Measurements from ENCODE around the gene KCNG2.

Gene KCNG2

DNA sequence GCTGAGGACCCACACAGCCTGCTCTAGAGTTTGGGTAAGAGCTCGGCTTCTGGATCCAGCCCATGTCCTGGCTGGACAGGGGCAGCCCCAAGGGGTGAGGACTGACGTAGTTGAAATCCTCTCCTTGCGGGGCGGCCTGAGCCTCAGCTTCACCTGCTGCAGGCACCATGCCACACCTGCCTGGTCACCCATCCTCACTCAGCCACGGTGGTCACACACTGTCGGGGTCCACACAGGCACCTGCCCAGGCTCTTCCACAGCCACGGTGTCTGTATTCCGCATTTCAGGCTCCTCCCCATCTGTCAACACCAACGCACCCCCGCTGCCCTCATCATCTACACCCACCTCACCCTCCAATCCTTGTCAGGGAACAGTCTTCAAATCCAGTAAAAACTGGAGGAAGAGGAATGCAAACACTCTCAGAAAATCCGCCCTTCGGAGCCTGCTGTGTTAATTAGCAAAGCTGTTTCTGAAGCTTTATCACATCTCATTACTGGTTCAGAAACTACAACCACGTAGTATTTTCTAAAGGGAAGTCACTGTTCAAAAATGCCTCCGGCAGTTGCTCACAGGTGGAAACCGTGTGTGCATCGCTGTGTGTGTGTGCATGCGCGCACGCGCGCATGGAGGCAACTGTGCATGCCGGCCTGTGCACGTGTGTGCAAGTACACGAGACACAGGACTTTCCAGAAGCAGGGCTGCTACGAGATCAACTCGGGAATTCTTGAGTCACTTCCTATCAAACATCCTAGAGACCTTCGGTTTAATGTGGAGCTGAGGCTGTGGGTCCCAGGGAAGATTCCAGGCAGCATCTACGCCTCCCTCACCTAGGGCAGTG lies 115.5 kb downstream of the KCNG2 start:
- DNase-seq = no peak

DNA sequence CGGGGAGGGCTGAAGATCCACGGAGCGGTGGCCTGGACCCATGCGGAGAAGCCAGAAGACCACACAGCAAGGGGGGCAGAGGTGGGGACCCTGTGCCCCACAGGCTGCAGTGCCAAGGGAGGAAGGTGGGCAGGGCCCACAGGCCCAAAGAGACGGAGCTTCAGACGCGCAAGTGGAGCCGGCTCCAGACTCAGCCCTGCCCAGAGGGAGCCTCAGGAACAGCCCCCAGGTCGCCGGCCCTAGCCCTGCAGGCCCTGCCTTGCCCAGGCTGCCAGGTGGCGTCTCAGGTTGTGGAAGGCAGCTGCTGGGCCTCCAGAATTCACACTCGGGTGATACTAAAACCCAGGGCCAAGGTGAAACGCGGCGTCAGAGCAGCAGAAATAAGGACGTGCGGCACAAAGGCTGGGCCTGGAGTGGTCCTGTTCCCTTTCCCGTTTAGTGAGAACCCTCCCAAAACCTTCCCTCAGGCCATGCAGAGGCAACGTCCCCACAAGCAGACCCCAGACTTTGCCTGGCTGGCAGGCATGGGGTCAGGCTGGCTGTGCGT lies 116.9 kb downstream of the KCNG2 start:
- no peak for DNase-seq

DNA sequence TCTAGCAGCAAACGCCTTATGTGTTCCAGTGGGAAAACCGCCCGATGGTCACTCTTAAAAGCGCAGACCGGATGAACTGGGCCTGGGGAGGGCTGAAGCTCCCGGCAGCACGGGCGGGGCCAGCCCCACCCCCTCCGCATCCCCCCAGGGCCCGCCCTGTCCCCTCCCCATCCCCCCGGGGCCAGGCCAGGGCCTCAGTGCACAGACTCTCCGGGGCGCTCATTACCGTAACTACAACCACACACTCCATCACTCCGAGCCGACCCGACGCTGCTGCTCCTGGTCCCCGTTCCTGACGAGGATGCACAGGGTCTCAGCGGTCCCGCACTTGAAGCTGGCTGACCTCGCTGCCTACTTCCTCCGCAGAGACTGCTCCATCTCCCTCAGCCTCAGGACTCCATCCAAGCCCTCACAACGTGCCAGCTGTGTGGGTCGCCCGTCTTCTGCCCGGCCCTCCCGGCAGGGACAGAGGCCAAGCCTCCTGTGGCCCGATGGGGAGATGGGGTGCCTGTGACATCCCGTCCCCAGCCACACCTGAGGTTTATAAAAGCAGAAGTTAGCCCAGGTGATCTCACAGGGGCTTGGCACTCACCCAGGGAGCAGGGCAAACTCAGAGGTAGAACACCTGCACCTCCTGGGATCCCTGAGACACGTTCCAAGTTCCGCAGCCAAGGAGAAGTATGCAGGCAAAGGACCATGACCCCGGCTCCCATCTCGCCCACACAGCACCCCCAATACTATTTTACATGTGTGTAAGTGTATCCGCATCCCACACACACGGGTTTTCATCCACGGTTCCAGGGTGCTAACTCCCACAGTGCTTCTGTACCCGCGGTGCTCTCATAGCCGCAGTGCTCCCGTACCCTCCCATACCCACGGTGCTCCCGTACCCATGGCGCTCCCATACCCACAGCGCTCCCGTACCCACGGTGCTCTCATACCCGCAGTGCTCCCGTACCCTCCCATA lies 117.7 kb downstream of the KCNG2 start:
- DNase-seq = no peak

DNA sequence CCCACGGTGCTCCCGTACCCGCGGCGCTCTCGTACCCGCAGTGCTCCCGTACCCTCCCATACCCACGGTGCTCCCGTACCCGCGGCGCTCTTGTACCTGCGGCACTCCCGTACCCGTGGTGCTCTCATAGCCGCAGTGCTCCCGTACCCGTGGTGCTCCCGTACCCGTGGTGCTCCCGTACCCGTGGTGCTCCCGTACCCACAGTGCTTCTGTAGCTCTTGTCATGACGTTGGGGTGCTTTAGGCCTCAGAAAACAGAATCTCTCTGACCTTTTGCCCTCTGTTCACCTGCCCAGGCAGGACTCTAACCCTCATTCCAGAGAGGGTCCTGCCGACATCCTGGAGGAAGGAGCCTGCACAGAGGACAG lies 118.4 kb downstream of the KCNG2 start:
- no peak for DNase-seq

DNA sequence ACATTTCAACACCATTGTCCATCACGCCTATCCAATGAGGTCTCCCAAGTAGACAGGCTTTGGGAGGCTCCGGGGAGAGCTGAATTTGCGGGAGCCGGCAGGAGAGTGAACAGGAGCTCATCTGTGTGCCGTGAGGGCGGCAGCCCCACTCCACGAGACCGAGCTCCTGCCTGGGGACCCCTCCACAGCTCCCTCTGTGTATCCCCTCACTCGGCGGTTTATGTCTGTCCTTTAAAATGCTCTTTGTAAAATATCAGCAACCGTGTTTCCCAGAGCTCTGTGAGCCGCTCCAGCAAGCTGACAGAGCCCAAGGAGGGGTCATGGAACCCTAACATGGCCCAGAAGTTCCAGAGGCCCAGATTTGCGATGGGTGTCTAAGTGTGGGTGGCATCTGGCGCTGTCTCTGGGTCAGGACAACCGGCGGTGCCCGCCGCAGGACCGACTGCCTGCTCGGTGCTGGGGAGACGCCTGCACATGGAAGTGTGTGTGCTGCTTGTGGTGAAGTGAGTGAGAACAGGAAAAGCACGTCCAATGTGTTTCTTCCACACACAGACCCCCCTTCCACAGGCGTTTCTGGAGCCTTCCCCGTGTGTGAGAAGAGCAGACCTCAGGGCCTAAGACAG lies 118.9 kb downstream of the KCNG2 start:
- DNase-seq = no peak

DNA sequence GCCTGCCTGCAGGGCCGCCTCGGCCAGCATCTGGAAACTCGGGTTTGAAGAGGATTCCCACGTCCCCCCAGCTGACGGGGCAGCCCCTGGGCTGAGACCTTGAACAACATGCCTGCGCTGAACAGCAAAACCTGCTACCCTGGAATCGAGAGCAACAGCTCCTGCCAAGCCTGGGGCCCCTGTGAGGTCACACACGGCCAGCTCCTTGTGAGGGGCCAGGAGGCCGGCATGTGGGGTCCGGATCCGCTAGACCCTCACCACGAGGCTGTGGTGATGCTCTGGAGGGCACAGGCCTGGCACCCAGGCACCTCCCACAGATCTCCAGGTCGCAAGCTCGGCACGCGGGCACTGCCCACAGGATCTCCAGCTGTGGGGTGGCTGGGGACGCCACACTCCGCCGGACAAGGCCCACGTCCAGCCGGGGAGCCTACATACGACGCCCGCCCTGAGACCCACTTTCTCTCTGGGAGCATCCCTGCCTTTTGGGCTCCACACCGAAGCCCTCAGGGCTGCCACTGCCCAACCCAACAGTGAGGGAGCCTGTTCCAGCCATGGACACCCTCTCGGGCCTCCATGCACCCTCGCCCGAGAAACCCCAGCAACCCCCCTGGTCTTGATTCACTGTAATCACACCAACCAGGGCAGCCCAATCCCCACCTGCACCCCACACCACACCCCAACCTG lies 119.6 kb downstream of the KCNG2 start:
- DNase-seq = no peak

DNA sequence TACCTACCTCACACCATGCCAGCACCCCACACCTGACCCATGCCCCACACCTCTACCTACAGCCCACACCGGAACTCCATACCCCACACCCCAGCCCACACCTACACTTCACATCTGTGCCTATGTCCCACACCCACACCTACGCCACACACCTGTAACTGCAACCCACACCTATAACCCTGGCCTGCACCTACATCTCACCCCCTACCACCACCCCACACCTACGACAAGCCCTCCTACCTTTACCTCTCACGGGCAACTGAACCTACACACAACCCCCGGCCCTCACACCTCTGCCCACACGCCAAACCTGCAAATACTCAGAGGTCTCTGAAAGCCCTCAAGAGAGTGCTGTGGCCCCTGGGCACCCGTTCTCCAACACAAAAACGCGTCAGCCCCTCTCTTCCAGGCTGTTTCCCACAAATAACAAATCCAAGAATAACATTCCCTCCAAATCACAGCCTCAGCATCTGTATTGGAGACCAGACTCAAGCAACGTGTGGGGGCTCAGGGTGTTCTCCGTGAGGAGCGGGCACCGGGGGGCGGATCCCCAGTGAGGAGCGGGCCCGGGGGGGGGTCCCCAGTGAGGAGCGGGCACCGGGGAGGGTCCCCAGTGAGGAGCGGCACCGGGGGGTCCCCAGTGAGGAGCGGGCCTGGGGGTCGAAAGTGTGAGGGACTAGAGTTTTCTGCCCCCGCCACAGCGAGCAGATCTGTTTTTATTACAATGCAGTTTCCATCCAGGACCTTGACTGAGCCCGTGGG lies 120.3 kb downstream of the KCNG2 start:
- no peak for DNase-seq

DNA sequence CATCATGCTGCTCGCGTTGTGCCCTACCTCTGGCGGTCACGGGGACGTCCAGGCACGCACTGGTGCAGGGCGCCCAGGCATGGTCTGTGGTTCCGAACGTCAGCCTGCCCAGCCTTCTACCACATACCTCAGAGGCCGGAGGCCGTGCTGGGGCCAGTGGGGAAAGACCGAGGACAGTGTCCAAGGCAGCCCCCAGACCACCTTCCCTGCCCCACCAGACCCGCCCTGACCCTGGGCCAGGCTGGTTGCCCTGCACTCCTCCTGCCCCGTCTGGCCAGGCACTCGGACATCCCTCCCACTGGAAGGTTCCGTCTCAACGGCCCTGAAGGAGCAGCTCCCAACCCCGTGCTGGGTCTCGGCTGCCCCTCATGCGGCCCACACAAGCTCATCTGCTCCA lies 120.9 kb downstream of the KCNG2 start:
- no peak for DNase-seq

DNA sequence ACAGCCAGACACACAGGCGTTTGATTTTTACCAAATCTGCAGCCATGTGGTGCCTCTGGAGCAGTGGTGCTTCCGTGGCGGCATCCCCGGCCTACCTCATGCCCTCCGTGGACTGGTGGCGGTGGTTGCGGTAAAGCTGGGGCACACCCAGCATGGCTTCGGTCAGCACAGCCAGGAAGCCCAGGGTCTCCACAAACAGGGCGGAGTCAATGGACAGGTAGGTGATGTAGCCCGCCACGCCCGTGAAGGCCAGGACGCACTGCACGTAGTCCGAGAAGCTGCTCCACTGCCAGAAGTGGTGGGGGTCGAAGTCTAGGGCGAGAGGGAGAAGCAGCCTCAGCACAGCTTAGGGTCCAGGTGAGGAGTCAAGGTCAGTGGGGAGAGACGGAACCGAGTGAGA lies 121.4 kb downstream of the KCNG2 start:
- DNase-seq = no peak

DNA sequence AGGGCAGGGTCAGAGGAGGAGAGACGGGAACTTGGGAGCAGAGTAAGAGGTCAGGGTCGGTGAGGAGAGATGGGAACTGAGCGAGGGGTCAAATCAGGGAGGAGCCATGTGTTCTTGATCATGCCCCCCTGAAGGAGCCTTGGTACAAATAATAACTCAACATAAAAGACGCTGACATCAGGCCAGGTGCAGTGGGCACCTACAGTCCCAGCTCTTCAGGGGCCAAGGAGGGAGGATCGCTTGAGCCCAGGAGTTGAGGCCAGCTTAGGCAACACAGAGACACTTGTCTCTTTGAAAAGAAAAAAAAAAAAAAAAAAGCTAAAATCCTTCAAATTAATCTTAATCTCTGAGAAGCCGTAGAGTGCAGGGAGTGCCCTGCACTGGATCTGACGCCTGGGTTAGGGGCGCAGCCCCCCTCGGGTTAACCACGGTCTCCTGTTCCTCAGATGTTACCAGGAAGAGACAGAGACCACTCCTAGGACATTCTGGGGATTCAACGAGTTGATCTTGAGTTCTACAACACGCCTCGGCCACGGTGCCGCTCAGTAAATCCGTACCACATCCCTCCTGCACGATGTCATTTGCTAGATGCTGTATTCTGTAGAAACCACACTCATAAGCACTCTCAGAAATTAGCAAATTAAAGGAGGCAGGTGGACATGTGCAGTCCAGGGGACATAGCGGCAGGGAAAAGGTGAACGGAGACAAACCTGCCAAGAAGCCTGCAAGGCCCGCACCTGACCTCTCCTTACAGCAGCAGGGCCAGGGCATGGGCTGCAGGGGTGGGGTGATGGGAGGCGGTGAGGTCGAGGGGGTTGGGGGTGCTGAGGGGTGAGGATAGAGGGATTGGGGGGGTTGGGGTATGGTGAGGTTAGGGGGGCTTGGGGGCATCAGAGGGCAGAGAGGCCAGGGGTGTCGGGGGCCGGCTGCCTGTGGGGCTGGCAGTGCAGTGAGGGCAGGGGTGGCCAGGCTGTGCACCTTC lies 124.5 kb downstream of the KCNG2 start:
- peak; percentile 3 for DNase-seq

DNA sequence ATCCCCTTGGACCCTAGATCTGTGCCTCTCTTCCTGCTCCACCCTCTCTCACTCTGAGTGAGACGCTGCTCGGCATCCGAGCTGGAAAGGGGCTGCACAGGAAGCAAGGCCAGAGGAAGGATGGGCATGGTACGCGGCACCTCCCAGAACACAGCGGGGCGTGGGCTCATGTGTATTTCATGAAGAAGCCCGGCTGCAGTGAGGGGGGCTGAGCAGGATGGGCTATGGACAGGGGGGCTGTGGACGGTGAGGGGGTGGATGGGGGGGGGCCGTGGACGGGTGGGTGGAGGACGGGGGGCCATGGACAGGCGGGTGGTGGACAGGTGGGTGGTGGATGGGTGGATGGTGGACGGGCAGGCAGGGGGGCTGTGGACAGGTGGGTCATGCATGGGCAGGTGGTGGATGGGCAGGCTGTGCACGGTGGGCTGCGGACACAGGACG lies 125.3 kb downstream of the KCNG2 start:
- DNase-seq = peak; percentile 15

DNA sequence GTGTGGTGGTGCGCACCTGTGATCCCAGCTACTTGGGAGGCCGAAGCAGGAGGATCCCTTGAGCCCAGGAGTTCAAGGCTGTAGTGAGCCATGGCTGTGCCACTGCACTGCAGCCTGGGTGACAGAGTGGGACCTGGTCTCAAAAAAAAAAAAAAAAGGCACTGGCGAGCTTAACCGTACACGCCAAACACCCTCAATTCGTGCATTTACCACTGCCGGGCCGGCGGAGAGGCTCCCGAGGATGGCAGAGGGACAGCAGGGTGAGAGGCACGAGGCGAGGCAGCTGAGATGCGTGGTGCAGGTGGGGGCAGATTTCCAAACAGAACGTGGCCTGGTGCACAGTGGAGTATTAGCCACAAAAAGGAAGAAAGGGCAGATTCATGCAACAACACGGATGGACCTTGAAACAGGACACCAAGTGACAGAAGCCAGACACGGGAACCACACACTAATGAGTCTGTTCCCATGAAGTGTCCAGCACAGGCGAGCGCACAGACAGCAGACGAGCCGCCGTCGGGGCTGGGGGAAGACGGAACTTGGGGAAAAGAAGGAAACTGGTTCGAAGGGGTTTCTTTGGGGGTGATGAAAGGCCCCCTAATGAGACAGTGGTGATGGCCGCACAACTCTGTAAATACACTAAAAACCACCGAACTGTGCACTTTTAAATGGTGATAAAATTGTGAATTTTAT lies 126.3 kb downstream of the KCNG2 start:
- DNase-seq = peak; percentile 8

DNA sequence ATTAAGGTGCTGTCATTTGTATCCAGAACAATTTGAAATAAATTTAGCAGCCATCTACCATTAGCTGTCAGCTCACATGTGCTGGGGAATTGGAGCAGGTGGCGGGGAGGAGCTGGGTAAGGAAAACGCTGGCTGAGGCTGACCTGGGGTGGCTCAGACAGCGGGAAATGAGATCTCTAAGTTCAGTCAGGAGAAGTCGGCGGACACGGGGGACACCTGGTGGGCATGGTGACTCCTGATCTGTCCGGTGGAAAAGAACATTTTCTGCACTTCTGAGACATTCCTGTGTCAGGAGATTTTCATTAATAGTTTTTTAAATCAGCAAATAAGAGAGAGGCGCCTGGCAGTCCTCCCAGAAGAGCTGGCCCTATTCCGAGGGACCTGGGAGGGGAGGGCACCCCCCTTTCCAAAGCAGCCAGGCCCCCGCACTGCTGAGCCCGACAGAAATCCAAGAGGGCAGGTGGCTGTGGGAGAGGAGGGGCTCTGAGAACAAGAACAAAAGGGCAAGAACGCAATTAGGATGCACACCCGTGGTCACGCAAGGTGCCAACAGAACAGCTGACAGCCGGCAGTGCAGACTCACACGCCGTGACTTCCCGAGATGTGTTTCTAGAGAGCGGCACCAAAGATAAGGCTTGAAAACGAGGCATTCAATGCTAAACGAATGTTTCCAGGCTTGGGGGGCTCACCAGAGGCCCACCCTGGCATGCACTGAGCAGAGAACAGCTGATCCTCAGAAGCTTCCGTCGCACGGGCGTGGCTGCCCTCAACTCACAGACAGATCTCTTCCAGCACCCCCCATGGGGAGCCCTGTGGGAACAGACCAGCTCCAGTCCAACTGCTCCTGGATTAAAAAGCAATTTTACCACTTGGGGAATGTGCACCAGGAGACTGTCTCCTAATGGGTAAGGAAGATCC lies 127.3 kb downstream of the KCNG2 start:
- peak; percentile 11 for DNase-seq

DNA sequence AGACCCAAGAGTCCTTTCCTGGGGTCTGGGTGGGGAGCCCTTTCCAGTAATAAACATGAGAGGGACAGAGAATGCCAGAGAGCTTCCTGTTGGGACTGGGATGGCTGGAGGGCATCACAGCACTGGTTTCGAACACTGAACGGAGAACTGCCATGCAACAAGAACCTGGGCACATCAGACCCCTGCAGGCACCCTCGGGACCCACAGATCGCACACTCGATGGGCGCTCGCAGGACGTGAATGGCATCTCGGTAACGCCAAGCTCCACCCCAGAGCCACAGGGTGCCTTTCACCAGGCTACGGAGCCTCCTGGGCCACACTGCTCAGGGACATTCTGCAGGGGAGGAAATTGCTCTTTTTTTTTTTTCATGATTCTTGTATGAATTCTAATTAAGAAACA lies 128.6 kb downstream of the KCNG2 start:
- peak; percentile 4 for DNase-seq

DNA sequence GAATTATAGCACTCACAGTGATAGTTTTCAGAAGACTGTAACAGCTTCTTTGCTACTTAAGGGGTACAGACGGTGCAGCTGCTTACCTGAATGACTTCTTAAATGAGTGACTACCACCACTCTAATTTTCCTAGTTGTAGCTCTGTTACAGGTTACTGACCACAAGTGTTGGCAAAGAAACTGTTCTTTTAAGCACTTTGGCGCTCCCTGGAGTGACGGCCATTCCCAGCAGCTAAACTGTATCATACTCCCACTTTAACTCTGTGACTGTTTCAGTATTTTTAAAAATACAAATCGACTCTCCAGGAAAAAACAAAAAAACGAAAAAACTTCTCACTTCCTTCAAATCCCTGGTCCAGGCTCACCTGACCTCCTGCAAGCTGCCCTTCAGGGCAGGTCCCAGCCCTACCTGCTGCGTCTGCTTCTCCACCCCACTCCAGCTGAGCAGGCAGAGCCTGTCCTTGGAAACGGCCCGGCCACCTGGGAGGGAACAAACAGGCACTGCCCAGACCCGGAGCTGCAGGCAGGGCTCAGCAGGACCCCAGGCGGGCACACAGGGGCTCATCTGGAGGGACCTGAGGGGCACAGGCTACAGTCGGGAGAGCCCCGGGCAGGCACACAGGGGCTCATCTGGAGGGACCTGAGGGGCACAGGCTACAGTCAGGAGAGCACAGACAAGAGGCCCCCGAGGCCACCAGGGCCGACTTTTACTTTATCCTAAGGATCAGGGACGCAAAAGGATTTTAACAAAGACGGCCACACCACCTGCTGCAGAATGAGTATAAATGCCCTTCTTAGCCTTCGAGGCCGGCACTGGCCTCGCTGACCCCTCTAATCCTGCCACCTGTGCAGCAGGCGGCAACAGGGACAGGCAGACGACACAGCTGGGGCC lies 129.2 kb downstream of the KCNG2 start:
- peak; percentile 24 for DNase-seq

DNA sequence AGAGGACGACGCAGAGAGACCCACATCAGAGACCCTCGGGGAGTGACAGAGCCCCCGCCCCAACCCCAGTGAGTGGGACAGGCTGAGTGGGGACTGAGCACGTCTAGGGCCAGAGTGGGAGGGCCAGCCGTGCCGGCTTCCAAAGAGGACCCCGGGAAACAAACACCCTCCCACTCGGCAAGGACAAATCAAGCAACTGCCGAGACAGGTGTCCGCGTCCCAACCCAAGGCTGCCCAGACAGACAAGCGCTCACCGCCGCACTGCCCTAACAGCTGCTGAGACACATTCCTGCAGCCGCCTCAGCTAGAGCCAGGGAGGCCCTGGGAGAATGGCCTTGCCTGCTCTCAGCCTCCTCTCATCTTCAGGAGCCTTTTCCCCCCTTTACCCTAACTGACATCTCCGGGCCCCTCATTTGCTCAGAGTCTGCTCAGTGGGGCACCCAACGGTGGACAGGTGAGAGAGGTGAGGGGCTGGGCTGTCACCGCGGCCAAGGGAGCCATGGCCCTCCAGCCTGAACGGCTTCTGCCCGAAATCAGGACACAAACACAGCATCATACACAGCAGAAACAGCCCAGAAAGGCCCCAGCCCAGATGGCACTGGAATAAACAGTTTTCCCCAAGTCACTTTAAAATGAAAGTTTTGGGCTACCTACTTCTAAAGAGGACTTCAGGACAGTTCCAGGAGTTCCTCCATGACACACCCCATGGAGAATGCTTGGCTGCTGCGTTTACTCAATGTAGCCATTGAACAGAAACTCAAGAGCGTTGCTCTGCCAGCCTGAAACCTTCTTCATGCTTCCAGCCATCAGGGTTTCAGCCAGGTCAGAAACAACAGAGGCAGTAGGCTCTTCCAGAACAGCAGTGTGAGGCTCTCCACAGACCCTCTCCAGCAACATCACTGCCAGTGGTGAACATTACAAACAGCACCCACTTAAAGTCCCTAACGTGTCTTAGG lies 130.1 kb downstream of the KCNG2 start:
- peak; percentile 17 for DNase-seq

Measured in activated CD4-positive, CD25-positive, alpha-beta regulatory T cell treated with anti-CD3 and anti-CD28 coated beads, Interleukin-2, amount 50 U/mL, for 72 hours (primary cell).